ENCODE data around the gene CCDC146. TPM values are rescaled to one million over a fixed set of nuclear protein-coding genes. Genes with fewer than 3 reads are reported as not detected.

Gene CCDC146
- polyA plus RNA-seq, 1 of the 3 experiments (the other 2 are of a cell fraction): 2.7 TPM

DNA sequence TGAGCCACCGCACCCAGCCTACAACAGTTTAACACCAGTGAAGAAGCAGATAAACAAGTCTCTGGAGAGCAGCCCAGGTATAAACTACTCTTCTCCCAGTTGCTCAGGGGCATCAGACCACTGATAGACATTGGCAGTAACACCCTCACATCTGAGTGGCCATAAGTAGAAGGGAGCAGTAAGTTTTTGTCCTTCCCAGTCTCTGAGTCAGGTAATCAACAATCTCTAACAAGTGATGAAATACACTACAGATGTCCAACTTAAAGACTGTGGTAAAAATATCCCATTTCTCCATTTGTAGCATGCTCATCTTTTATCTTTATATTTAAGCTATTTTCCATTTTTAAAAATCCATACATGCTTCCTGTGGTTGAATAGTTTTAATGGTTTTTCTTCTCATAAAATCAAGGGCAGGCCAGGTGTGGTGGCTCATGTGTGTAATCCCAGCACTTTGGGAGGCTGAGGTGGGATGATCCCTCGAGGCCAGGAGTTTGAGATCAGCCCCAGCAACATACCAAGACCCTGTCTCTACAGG lies 215.1 kb downstream of the CCDC146 start:
- no peaks in the 10 kb centered on the region for H3K27me3 ChIP-seq (ENCODE audit: insufficient read depth)
- H4K20me1 ChIP-seq (ENCODE audit: insufficient read depth): no peaks in the 10 kb centered on the region
- H3K9me2 ChIP-seq: no peaks in the 10 kb centered on the region
- no peaks in the 10 kb centered on the region for H3K9me3 ChIP-seq
- no peaks in the 10 kb centered on the region for H3K79me2 ChIP-seq (ENCODE audit: insufficient read depth)
- TF ChIP-seq JUND (IDR thresholded peaks at IDR 0.05): no peak
- TF ChIP-seq, protein P1, sequence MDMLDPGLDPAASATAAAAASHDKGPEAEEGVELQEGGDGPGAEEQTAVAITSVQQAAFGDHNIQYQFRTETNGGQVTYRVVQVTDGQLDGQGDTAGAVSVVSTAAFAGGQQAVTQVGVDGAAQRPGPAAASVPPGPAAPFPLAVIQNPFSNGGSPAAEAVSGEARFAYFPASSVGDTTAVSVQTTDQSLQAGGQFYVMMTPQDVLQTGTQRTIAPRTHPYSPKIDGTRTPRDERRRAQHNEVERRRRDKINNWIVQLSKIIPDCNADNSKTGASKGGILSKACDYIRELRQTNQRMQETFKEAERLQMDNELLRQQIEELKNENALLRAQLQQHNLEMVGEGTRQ (IDR thresholded peaks at IDR 0.05; ENCODE audit: borderline replicate concordance, low read depth, low read length): no peak
- TF ChIP-seq NRF1 (IDR thresholded peaks at IDR 0.05; ENCODE audit: low read depth, low read length): no peak
- no peaks in the 10 kb centered on the region for H3K36me3 ChIP-seq (replicated peaks in 1 of 2; ENCODE audit: control insufficient read depth in 1 of 2, insufficient read depth in 2 of 2, low read length in 1 of 2)
- no peak for DNase-seq
- ChIA-PET POLR2A (no interaction called here), CTCF (no interaction called here)
- no peaks in the 10 kb centered on the region; a peak in 2 of 4 replicates for H3K4me1 ChIP-seq (ENCODE audit: control insufficient read depth in 1 of 2, insufficient read depth in 2 of 2, low read depth in 1 of 2, low read length in 1 of 2)
- no peak overlapping the region for H3K9ac ChIP-seq
- WGBS (ENCODE audit: low lambda C conversion rate): 62% methylated on average over 2 of the region's 2 CpGs
- no peak overlapping the region for H3K27ac ChIP-seq (ENCODE audit: low read depth in 2 of 2, low read length in 1 of 2)
- no peak overlapping the region for H3K4me2 ChIP-seq
- H2AFZ ChIP-seq (ENCODE audit: low read depth): no peak overlapping the region
- H3K4me3 ChIP-seq (ENCODE audit: low read depth in 2 of 2, low read length in 1 of 2): no peak overlapping the region
- no peaks in the 10 kb centered on the region for H3F3A ChIP-seq (replicated peaks; ENCODE audit: insufficient read depth)

DNA sequence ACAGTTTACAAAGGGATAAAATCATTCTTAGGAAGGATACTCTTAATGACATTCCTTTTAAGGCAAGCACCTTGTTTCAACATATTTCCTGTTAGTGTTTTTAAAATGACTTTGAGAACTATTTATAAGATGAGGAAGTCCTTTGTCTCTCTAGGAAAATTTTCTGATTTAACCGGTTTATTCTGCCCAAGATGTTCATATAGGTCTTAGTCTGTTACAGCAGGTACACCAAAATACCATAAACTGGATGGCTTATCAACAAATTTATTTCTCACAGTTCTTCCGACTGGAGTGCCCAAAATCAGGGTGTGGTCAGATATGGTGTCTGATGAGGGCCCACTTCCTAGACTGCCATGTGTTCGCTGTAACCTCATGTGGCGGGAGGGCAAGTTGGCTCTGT lies 215.8 kb downstream of the CCDC146 start:
- POLR2A ChIA-PET: no interaction called here

More for the DNA sequence above, 215.8 kb downstream of the CCDC146 start:
- H3K9ac ChIP-seq: no peak overlapping the region
- H3K79me2 ChIP-seq (ENCODE audit: insufficient read depth): no peaks in the 10 kb centered on the region
- CTCF ChIA-PET: no interaction called here
- no peaks in the 10 kb centered on the region for H3K27me3 ChIP-seq (ENCODE audit: insufficient read depth)
- H3K4me1 ChIP-seq (ENCODE audit: control insufficient read depth in 1 of 2, insufficient read depth in 2 of 2, low read depth in 1 of 2, low read length in 1 of 2): no peaks in the 10 kb centered on the region
- no peak overlapping the region for H3K4me3 ChIP-seq (ENCODE audit: low read depth in 2 of 2, low read length in 1 of 2)
- no peaks in the 10 kb centered on the region for H3F3A ChIP-seq (replicated peaks; ENCODE audit: insufficient read depth)
- no peaks in the 10 kb centered on the region for H4K20me1 ChIP-seq (ENCODE audit: insufficient read depth)
- DNase-seq: no peak
- no peaks in the 10 kb centered on the region for H3K36me3 ChIP-seq (replicated peaks in 1 of 2; ENCODE audit: control insufficient read depth in 1 of 2, insufficient read depth in 2 of 2, low read length in 1 of 2)
- 85% methylated on average over 4 of the region's 4 CpGs for WGBS (ENCODE audit: low lambda C conversion rate)
- H3K9me3 ChIP-seq: no peaks in the 10 kb centered on the region
- no peak overlapping the region for H3K4me2 ChIP-seq
- TF ChIP-seq RAD21 (IDR thresholded peaks at IDR 0.05; ENCODE audit: low read length) (no peak), YY1 (IDR thresholded peaks at IDR 0.05; ENCODE audit: low read depth) (no peak), SIN3A (IDR thresholded peaks at IDR 0.05; ENCODE audit: borderline replicate concordance, low read depth, low read length) (no peak), FOSL2 (IDR thresholded peaks at IDR 0.05; ENCODE audit: borderline replicate concordance, low read depth) (no peak), TAF1 (IDR thresholded peaks at IDR 0.05; ENCODE audit: borderline replicate concordance, low read depth, low read length) (no peak), EP300 (IDR thresholded peaks at IDR 0.05; ENCODE audit: borderline replicate concordance in 1 of 2, low read depth in 1 of 2, low read length in 1 of 2) (no peak), GATA2 (CRISPR knock-in tag; IDR thresholded peaks at IDR 0.05) (no peak), SMC3 (IDR thresholded peaks at IDR 0.05; ENCODE audit: low read depth, low read length) (no peak), GABPA (IDR thresholded peaks at IDR 0.05; ENCODE audit: low read depth) (no peak), ELF1 (IDR thresholded peaks at IDR 0.05) (no peak), RCOR1 (IDR thresholded peaks at IDR 0.05; ENCODE audit: low read length) (no peak)
- TF ChIP-seq, protein P1 (IDR thresholded peaks at IDR 0.05; ENCODE audit: borderline replicate concordance, low read depth, low read length): no peak
- TF ChIP-seq, protein P2, sequence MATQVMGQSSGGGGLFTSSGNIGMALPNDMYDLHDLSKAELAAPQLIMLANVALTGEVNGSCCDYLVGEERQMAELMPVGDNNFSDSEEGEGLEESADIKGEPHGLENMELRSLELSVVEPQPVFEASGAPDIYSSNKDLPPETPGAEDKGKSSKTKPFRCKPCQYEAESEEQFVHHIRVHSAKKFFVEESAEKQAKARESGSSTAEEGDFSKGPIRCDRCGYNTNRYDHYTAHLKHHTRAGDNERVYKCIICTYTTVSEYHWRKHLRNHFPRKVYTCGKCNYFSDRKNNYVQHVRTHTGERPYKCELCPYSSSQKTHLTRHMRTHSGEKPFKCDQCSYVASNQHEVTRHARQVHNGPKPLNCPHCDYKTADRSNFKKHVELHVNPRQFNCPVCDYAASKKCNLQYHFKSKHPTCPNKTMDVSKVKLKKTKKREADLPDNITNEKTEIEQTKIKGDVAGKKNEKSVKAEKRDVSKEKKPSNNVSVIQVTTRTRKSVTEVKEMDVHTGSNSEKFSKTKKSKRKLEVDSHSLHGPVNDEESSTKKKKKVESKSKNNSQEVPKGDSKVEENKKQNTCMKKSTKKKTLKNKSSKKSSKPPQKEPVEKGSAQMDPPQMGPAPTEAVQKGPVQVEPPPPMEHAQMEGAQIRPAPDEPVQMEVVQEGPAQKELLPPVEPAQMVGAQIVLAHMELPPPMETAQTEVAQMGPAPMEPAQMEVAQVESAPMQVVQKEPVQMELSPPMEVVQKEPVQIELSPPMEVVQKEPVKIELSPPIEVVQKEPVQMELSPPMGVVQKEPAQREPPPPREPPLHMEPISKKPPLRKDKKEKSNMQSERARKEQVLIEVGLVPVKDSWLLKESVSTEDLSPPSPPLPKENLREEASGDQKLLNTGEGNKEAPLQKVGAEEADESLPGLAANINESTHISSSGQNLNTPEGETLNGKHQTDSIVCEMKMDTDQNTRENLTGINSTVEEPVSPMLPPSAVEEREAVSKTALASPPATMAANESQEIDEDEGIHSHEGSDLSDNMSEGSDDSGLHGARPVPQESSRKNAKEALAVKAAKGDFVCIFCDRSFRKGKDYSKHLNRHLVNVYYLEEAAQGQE (IDR thresholded peaks at IDR 0.05; ENCODE audit: low read depth, low read length): no peak
- TF ChIP-seq, protein P3, sequence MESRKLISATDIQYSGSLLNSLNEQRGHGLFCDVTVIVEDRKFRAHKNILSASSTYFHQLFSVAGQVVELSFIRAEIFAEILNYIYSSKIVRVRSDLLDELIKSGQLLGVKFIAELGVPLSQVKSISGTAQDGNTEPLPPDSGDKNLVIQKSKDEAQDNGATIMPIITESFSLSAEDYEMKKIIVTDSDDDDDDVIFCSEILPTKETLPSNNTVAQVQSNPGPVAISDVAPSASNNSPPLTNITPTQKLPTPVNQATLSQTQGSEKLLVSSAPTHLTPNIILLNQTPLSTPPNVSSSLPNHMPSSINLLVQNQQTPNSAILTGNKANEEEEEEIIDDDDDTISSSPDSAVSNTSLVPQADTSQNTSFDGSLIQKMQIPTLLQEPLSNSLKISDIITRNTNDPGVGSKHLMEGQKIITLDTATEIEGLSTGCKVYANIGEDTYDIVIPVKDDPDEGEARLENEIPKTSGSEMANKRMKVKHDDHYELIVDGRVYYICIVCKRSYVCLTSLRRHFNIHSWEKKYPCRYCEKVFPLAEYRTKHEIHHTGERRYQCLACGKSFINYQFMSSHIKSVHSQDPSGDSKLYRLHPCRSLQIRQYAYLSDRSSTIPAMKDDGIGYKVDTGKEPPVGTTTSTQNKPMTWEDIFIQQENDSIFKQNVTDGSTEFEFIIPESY (IDR thresholded peaks at IDR 0.05; ENCODE audit: borderline replicate concordance, low read depth): no peak
- TF ChIP-seq, protein P4, sequence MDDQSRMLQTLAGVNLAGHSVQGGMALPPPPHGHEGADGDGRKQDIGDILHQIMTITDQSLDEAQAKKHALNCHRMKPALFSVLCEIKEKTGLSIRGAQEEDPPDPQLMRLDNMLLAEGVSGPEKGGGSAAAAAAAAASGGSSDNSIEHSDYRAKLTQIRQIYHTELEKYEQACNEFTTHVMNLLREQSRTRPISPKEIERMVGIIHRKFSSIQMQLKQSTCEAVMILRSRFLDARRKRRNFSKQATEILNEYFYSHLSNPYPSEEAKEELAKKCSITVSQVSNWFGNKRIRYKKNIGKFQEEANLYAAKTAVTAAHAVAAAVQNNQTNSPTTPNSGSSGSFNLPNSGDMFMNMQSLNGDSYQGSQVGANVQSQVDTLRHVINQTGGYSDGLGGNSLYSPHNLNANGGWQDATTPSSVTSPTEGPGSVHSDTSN (IDR thresholded peaks at IDR 0.05): no peak
- no peak overlapping the region for H3K27ac ChIP-seq (ENCODE audit: low read depth in 2 of 2, low read length in 1 of 2)
- H2AFZ ChIP-seq (ENCODE audit: low read depth): no peak overlapping the region
- no peaks in the 10 kb centered on the region for H3K9me2 ChIP-seq
